HFFc6 (cell line): ENCODE results near the gene MAMLD1. TPM values are rescaled to one million over a fixed set of nuclear protein-coding genes. Genes with fewer than 3 reads are reported as not detected.

Source experiments
- DNase-seq: peaks from one replicate; pipeline ENCODE4 v3.0.0-alpha.2; 2018
- H3K27ac Mint-ChIP-seq: 2 replicates; pipeline ENCODE4 v1.8.0; 2020; ENCODE audit warnings: mild to moderate bottlenecking, mixed read lengths
- H3K27me3 Mint-ChIP-seq: 2 replicates; pipeline ENCODE4 v1.8.0; 2021; ENCODE audit warnings: mild to moderate bottlenecking, moderate library complexity, mixed read lengths; ENCODE audit not compliant: insufficient read depth
- H3K36me3 Mint-ChIP-seq: 2 replicates; pipeline ENCODE4 v1.8.0; 2021; ENCODE audit warnings: low read depth, mixed read lengths
- H3K4me1 Mint-ChIP-seq: 2 replicates; pipeline ENCODE4 v1.8.0; 2020; ENCODE audit warnings: low read depth, mixed read lengths
- H3K4me3 Mint-ChIP-seq: 2 replicates; pipeline ENCODE4 v1.8.0; 2020; ENCODE audit warnings: mild to moderate bottlenecking, moderate library complexity, mixed read lengths
- H3K9me3 Mint-ChIP-seq: 2 replicates; pipeline ENCODE4 v1.8.0; 2020; ENCODE audit warnings: mild to moderate bottlenecking, mixed read lengths
- CTCF ChIP-seq: fragments of 200-600 bp; sonication (generic); IDR thresholded peaks from 2 replicates; pipeline ENCODE4 v1.5.0; 2021; ENCODE audit warnings: antibody characterized with exemption, mild to moderate bottlenecking
- total RNA-seq, 6 experiments: library from RNA; stranded (reverse); fragmentation: NEBNext Ultra II Directional; extraction: Animal tissue kit (Norgen Biotek cat#: 25700); gene quantifications; 2 replicates in 1 of 6; 3 replicates in 5 of 6; pipeline ENCODE4 v1.2.3, GENCODE V29; 2021

MAMLD1 gene
- total RNA-seq, 6 experiments from 2014 or later: 4.0 to 5.3 (median 4.7) TPM

- Mint-ChIP-seq H3K4me1 (peaks cover 9% of the 10 kb centered on the region), H3K9me3 (no peaks in the 10 kb centered on the region), H3K27me3 (no peaks in the 10 kb centered on the region; the same call in none of the 2 replicates), H3K36me3 (no peaks in the 10 kb centered on the region), H3K27ac (no peak overlapping the region), H3K4me3 (peak overlapping the region; percentile 94)
- no peak for DNase-seq
- no peak; the same call in 1 of the 2 replicates for TF ChIP-seq CTCF
These were observed 1.9 kb upstream of the MAMLD1 start for GRCh38 chrX:150361070-150361776.

DNA sequence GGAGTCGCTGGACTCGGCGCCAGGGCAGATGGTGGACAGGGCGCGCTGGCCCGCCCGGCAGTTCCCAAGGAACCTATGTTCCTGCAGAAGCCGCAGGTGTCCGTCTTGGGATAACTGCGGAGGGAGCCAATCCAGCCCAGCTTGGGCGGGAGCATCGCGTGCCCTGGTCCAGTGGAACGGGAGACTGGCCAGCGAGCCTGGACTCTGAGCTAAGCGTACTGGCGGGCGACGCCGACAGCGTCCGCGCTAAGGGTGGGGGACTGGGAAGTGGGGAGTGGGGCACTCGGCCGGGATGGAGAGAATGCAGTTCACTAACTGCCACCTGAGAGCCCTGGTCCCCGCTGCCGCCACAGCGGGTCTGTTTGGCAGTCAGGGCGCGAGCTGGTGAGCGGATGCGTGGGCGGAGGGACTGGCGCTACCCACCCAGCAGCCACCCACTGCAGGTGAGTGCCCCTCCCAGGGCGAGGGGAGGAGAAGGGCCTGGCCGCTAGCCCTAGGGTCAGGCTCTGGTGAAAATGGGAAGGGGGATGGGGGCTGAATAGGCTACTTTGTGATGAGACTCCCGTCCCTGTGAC, 1.3 kb upstream of the MAMLD1 start:
- Mint-ChIP-seq H3K27ac (peak overlapping the region; percentile 83; the same call in 1 of the 2 replicates), H3K27me3 (no peaks in the 10 kb centered on the region; the same call in none of the 2 replicates), H3K4me1 (peaks cover 15% of the 10 kb centered on the region), H3K9me3 (no peaks in the 10 kb centered on the region), H3K36me3 (no peaks in the 10 kb centered on the region), H3K4me3 (peak overlapping the region; percentile 94)
- TF ChIP-seq CTCF: no peak
- DNase-seq: no peak

DNA sequence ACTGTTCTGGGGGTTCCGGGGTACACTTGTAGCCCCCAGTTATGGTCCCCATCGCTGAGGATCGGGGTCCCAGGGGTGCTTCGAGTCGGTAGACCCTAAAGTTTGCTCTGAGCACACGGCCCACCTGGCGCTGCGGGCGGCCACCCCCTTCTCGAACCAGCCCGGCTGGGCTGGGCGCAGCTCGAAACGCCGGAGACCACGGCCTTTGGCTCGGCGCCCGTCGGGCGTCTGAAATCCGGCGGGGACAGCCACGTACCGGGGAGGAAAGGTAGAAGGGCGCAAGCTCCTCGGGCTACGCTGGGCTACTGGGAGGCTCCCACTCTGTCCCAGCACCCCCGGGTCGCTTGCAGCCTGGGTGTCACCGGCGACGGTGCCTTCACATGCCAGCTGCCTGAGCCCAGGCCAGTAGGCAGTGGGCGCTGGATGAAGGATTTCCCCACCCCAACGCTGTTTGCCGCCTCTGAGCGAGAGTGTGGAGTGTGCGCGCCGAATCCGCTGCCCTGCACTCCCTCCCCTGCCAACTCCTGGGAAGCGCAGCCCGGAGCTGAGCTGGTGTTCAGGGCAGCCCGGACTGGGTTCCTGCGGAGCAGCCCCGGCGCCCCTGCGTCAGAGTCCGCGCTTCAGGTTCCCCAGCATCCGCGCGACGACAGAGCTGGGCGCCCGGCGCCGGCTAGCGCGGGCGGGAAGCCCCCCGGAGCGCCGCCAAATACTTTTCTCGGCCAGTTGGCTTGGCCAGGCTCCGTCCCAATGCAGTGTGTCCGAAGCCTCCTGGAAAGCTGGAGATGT, 637 bp downstream of the MAMLD1 start:
- no peak for DNase-seq
- no peaks in the 10 kb centered on the region for H3K9me3 Mint-ChIP-seq
- no peaks in the 10 kb centered on the region; the same call in 1 of the 2 replicates for H3K27me3 Mint-ChIP-seq
- no peaks in the 10 kb centered on the region for H3K36me3 Mint-ChIP-seq
- H3K4me1 Mint-ChIP-seq: peaks cover 18% of the 10 kb centered on the region
- no peak for TF ChIP-seq CTCF
- peak overlapping the region; percentile 79 for H3K4me3 Mint-ChIP-seq
- H3K27ac Mint-ChIP-seq: no peak overlapping the region; the same call in 1 of the 2 replicates

DNA sequence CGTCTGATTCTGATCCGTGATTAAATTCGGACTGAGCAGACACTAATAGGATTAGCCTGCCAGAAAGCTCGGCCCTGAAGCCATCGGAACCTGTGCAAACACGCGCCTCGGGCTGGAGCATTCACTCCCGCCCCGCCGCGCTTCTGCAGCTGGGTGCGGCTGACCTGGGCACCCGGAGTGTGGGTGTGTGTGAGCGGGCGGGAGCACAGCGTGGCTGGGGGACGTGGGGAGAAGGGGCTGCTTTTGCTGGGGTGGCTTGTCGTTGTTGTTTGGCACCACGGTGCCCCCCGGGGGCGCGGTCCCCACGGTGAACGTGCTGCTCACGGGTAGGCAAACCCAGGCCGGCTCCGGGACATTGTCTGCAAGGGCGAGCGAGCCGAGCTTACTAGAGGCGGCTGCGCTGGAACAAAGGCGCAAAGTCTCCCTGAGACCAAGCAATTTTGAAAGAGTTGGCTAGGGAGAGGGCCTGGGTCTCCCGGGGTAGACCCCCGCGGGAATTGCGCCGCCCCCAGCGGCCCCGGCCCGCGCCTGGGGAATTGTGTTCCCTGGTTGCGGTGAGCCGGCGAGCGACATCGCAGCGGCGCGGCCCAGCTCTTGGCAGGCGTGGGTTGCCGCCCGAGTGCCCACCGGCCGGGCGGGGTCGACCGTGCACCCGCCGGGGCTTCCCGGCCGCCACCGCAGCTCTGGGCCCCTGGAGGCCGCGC, 1.4 kb downstream of the MAMLD1 start:
- Mint-ChIP-seq H3K27me3 (no peaks in the 10 kb centered on the region; the same call in 1 of the 2 replicates), H3K36me3 (no peaks in the 10 kb centered on the region), H3K4me1 (peaks cover 18% of the 10 kb centered on the region), H3K9me3 (no peaks in the 10 kb centered on the region), H3K27ac (no peak overlapping the region; the same call in 1 of the 2 replicates), H3K4me3 (peak overlapping the region; percentile 79)
- TF ChIP-seq CTCF: no peak
- DNase-seq: no peak
